ENCODE measurements around the gene SEMA3B.

DNA sequence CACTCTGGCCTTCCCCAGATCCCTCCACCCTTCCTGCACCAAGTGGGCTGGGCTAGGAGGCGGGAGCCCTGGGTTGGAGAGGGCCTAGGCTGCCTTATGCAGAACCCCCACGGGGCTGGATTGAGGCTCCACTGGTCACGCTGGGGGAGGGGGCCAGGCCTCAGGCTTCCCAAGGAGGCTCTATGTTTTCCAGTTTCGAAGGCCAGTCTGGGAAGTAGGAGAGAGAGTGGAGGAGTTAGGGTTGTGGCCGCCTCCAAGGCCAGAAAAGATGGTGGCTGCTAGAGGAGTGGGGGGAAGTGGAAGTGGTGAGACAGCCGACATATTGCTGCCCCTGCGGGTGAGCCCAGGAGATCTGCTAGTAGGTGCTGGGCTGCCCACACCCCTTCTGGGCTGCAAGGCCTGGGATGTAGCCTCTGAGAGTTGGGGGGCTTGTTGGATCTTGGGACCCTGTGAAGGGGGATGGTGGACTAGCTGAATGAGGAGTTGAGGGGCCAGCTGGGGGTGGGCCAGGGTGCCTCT, 31.8 kb upstream of the SEMA3B start:
- TF ChIP-seq, protein P1, sequence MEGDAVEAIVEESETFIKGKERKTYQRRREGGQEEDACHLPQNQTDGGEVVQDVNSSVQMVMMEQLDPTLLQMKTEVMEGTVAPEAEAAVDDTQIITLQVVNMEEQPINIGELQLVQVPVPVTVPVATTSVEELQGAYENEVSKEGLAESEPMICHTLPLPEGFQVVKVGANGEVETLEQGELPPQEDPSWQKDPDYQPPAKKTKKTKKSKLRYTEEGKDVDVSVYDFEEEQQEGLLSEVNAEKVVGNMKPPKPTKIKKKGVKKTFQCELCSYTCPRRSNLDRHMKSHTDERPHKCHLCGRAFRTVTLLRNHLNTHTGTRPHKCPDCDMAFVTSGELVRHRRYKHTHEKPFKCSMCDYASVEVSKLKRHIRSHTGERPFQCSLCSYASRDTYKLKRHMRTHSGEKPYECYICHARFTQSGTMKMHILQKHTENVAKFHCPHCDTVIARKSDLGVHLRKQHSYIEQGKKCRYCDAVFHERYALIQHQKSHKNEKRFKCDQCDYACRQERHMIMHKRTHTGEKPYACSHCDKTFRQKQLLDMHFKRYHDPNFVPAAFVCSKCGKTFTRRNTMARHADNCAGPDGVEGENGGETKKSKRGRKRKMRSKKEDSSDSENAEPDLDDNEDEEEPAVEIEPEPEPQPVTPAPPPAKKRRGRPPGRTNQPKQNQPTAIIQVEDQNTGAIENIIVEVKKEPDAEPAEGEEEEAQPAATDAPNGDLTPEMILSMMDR (IDR thresholded peaks at IDR 0.05) = no peak
- no peak for TF ChIP-seq EP300 (IDR thresholded peaks at IDR 0.05)
